Activated CD8-positive, alpha-beta memory T cell treated with anti-CD3 and anti-CD28 coated beads, Interleukin-2, amount 10 ng/mL, durations not matched to agents 7 days and 5 days (primary cell): ENCODE results near the gene TTBK2. TPM values are rescaled to one million over a fixed set of nuclear protein-coding genes. Genes with fewer than 3 reads are reported as not detected.
"Not testable (repeated sequence)": the region's sequence is repeated elsewhere in the genome, so short reads cannot be mapped to it uniquely, and the experiment has no call there.

Experiments used
- ATAC-seq: fragments of 150-1000 bp; cut with Tn5 transposase; one replicate; pipeline ENCODE4 v1.10.0; 2021; ENCODE audit warnings: moderate library complexity
- CTCF ChIA-PET: fragments of 350-600 bp; sonication (Branson Sonifier 250); formaldehyde crosslinking; loops from one replicate; lab custom pipeline; 2021; ENCODE audit warnings: antibody characterized with exemption; lab: Charles Lee
- DNase-seq: peaks from one replicate; pipeline ENCODE4 v3.0.0-alpha.2; 2020
- H3K27ac Mint-ChIP-seq: one replicate; pipeline ENCODE4 v1.8.0; 2021; ENCODE audit warnings: mild to moderate bottlenecking, mixed read lengths
- H3K27me3 Mint-ChIP-seq: one replicate; pipeline ENCODE4 v1.8.0; 2021; ENCODE audit warnings: mixed read lengths
- H3K36me3 Mint-ChIP-seq: one replicate; pipeline ENCODE4 v1.8.0; 2021; ENCODE audit warnings: mild to moderate bottlenecking, mixed read lengths
- H3K4me1 Mint-ChIP-seq: one replicate; pipeline ENCODE4 v1.8.0; 2021; ENCODE audit warnings: mixed read lengths
- H3K4me3 Mint-ChIP-seq: one replicate; pipeline ENCODE4 v1.8.0; 2021; ENCODE audit warnings: mild to moderate bottlenecking, moderate library complexity, mixed read lengths
- H3K9me3 Mint-ChIP-seq: one replicate; pipeline ENCODE4 v1.8.0; 2022; ENCODE audit warnings: low read depth, mixed read lengths
- total RNA-seq, 2 experiments: library from RNA; stranded (reverse); gene quantifications; one replicate each; pipeline ENCODE4 v1.2.3, GENCODE V29; 2021

Gene TTBK2
- total RNA-seq, 2 experiments from 2014 or later, result 12.9 to 20.0 TPM

DNA sequence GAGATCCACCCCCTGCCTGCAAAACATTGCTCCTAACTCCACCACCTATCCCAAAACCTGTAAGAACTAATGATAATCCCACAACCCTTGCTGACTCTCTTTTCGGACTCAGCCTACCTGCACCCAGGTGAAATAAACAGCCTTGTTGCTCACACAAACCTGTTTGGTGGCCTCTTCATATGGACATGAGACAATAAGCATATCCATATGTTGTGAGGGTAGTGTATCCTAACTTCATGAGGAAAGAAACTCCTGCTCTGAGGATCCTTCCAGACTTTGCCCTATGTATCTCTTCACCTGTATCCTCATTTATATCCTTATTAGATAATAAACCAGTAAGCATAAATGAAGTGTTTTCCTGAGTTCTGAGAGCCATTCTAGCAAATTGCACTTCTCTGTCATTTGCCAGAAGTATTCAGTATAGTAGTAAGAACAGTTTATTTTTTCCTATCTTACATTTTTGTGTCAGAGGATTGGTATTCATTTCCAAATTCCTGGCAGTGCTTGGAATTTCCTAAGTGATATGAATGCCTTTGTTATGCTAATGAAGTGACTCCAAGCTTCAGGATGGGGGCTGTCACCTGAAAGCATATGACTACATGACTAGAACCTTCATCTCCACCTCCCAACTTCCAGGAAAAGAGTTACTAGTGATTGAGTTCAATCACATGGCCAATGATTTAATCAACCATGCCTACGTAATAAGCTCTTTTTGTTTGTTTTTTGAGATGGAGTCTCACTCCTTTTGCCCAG is 30.2 kb downstream of the TTBK2 start:
- peaks cover 5% of the 10 kb centered on the region for H3K9me3 Mint-ChIP-seq
- no peaks in the 10 kb centered on the region for H3K4me1 Mint-ChIP-seq
- H3K27me3 Mint-ChIP-seq, result no peaks in the 10 kb centered on the region
- peaks cover 12% of the 10 kb centered on the region for H3K36me3 Mint-ChIP-seq
- no peak overlapping the region for H3K4me3 Mint-ChIP-seq
- CTCF ChIA-PET, result no interaction called here
- DNase-seq, result no peak
- ATAC-seq, result no peak
- H3K27ac Mint-ChIP-seq, result no peak overlapping the region

DNA sequence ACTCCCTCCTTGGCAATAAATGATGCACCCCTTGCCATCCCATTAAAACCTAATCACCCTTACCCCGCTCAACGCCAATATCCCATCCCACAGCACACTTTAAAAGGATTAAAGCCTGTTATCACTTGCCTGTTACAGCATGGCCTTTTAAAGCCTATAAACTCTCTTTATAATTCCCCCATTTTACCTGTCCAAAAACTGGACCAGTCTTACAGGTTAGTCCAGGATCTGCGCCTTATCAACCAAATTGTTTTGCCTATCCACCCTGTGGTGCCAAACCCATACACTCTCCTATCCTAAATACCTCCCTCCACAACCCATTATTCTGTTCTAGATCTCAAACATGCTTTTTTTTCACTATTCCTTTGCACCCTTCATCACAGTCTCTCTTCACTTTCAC is 33.2 kb downstream of the TTBK2 start:
- H3K36me3 Mint-ChIP-seq, H3K4me1 Mint-ChIP-seq, H3K27me3 Mint-ChIP-seq, DNase-seq, CTCF ChIA-PET, H3K27ac Mint-ChIP-seq, ATAC-seq, H3K9me3 Mint-ChIP-seq, H3K4me3 Mint-ChIP-seq: not testable (repeated sequence)

DNA sequence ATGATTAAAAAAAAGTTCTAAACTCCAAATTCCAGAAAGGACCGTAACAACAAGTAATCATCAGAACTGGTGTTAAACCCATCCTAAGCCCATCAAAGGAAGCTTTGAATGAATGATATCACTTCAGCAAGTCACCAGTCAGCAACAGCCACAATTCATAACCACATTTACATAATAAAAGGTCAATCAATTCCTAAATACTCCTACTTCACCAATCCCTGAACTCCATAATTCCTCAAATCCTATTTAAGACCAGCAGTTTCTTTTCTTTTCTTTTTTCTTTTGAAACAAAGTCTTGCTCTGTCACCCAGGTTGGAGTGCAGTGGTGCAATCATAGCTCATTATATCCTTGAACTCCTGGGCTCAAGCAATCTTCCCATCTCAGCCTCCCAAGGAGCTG is 40.5 kb downstream of the TTBK2 start:
- ATAC-seq (no peak), DNase-seq (no peak)
- Mint-ChIP-seq H3K9me3 (no peaks in the 10 kb centered on the region), H3K27me3 (no peaks in the 10 kb centered on the region), H3K27ac (no peak overlapping the region), H3K4me3 (no peak overlapping the region), H3K4me1 (no peaks in the 10 kb centered on the region), H3K36me3 (peaks cover 4% of the 10 kb centered on the region)
- CTCF ChIA-PET, result no interaction called here

DNA sequence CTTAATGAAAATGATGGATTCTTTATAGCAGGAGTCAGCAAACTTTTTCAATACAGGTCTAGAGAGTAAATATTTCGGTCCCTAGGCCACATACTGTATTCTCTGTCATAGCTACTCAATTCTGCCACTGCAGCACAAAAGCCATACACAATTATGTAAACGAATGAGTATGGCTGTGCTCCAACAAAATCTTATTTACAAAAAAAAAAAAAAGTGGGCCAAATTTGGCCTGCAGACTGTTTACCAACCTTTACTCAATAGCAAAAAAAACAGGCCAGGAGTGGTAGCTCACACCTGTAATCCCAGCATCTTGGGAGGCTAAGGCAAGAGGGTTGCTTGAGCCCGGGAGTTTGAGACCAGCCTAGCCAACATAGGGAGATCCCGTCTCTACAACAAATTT is 41.1 kb downstream of the TTBK2 start:
- H3K9me3 Mint-ChIP-seq, result no peaks in the 10 kb centered on the region
- H3K27ac Mint-ChIP-seq, result no peak overlapping the region
- no peaks in the 10 kb centered on the region for H3K4me1 Mint-ChIP-seq
- no peaks in the 10 kb centered on the region for H3K27me3 Mint-ChIP-seq
- H3K4me3 Mint-ChIP-seq, result no peak overlapping the region
- CTCF ChIA-PET, result no interaction called here
- DNase-seq (no peak), ATAC-seq (no peak)
- H3K36me3 Mint-ChIP-seq, result peaks cover 4% of the 10 kb centered on the region

DNA sequence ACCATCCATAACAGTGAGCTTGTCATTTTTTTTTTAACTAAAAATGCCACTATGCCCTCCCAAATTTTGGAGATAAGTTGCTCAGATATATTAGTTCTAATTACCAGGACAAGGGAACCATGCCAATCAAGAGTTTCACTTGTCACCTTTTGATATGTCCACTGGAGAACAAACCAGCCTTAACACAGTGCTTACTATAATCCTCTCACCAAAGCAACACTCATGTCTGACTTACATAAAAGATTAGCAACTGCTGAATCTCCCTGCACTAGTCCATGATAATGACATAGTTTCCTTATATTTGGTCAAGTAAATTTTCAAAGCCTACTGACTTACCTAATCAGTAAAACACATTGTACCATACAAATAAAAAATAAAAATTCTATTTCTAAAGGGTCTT is 44.4 kb downstream of the TTBK2 start:
- CTCF ChIA-PET, result no interaction called here
- no peak overlapping the region for H3K27ac Mint-ChIP-seq
- H3K4me1 Mint-ChIP-seq, result no peaks in the 10 kb centered on the region
- H3K27me3 Mint-ChIP-seq, result no peaks in the 10 kb centered on the region
- H3K9me3 Mint-ChIP-seq, result no peaks in the 10 kb centered on the region
- no peak for ATAC-seq
- no peak for DNase-seq
- no peak overlapping the region for H3K4me3 Mint-ChIP-seq
- peaks cover 4% of the 10 kb centered on the region for H3K36me3 Mint-ChIP-seq

DNA sequence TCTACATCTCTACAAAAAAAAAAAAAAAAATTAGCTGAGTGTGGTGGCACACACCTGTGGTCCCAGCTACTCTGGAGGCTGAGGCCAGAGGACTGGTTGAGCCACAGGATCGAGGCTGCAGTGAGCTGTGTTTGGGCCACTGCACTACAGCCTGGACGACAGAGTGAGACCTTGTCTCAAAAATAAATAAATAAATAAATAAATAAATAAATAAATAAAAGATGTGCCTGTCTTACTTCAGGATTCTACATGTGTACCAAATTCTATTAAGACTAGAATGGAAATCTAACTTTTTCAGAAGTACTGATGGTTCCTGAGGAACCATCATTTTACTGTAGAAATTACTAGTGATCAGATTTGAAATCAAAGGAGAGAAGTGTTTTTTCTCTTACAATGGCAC is 51.9 kb downstream of the TTBK2 start:
- H3K36me3 Mint-ChIP-seq, result peaks cover 2% of the 10 kb centered on the region
- H3K4me1 Mint-ChIP-seq, result no peaks in the 10 kb centered on the region
- DNase-seq, result no peak
- CTCF ChIA-PET, result no interaction called here
- ATAC-seq, result no peak
- H3K4me3 Mint-ChIP-seq, result no peak overlapping the region
- H3K9me3 Mint-ChIP-seq, result no peaks in the 10 kb centered on the region
- H3K27me3 Mint-ChIP-seq, result no peaks in the 10 kb centered on the region
- H3K27ac Mint-ChIP-seq, result no peak overlapping the region

DNA sequence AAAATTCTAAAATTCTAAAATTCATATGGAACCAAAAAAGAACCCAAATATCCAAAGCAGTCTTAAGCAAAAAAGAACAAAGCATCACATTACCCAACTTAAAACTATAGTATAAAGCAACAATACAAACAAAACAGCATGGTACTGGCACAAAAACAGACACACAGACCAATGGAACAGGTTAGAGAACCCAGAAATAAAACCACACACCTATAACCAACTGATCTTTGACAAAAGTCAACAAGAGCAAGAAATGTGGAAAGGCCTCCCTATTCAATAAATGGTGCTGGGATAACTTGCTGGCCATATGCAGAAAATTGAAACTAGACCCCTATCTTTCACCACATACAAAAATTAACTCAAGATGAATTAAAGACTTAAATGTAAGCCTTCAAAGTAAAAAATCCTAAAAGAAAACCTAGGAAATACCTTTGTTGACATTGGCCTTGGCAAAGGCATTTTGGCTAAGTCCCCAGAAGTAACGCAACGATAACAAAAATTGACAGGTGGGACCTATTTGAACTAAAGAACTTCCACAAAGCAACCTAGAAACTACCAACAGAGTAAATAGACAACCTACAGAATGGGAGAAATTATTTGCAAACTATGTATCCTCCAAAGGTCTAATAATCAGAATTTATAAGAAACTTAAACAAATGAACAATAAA is 56.9 kb downstream of the TTBK2 start:
- Mint-ChIP-seq H3K9me3 (no peaks in the 10 kb centered on the region), H3K36me3 (peaks cover 19% of the 10 kb centered on the region), H3K27me3 (no peaks in the 10 kb centered on the region), H3K27ac (no peak overlapping the region), H3K4me3 (no peak overlapping the region), H3K4me1 (peaks cover 2% of the 10 kb centered on the region)
- ATAC-seq (no peak), DNase-seq (no peak)
- CTCF ChIA-PET, result interaction anchor here (0.6 kb wide), 1 partner anchor 465 kb away, joined by 3 read pairs; no protein-coding TSS in a partner anchor

DNA sequence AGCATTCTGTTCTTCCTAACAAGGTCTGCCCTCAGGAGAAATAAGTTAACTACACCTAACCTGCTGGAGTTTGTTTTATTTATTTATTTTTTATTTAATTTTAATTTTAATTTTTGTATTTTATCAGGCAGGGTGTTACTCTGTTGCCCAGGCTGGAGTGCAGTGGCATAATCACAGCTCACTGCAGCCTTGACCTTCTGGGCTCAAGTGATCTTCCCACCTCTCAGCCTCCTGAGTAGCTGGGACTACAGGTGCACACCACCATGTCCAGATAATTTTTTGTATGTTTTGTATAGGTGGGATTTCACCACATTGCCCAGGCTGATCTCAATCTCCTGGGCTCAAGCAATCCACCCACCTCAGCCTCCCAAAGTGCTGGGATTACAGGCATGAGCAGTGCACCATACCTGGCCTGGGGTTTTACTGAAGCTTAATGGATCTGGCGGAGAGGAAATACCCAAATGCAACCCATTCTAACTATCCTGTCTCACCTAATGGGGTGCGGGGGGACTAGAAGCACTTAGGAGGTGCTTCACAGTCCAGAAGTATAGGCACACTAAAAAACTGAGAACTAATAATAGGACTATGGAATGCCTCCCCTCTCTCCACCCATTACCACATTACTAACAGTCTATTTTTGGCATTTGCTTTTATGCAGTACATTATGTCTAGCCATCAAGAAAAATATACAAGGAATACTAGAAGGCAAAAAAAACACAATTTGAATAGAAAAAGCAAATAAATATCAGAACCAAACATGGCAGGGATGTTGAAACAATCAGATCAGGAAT is 61.4 kb downstream of the TTBK2 start:
- H3K36me3 Mint-ChIP-seq, result peaks cover 24% of the 10 kb centered on the region
- no peak overlapping the region for H3K4me3 Mint-ChIP-seq
- ATAC-seq (no peak), DNase-seq (no peak)
- H3K4me1 Mint-ChIP-seq, result peaks cover 2% of the 10 kb centered on the region
- no peak overlapping the region for H3K27ac Mint-ChIP-seq
- H3K9me3 Mint-ChIP-seq, result no peaks in the 10 kb centered on the region
- no peaks in the 10 kb centered on the region for H3K27me3 Mint-ChIP-seq
- CTCF ChIA-PET, result no interaction called here

DNA sequence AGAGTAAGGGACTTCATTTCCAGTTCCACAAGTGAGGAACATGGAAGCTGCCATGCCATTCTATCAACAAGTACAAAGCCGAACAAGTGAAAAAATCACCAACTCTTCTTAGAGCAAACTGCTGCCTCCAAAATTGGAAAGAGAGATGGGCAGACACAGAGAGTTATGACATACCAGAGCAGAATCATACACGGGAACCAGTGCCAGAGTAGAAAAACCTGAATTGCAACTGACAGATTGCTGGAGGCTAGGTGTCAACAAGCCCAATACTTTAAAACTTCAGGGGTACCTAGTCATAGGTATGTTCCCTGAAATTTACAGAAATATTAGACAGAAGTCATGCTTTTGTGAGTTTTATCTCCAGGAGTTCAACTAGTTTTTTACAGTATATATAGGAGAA is 62.0 kb downstream of the TTBK2 start:
- Mint-ChIP-seq H3K4me3 (no peak overlapping the region), H3K27ac (no peak overlapping the region), H3K36me3 (peaks cover 24% of the 10 kb centered on the region), H3K9me3 (no peaks in the 10 kb centered on the region), H3K4me1 (peaks cover 2% of the 10 kb centered on the region), H3K27me3 (no peaks in the 10 kb centered on the region)
- DNase-seq (no peak), ATAC-seq (no peak)
- CTCF ChIA-PET, result no interaction called here

DNA sequence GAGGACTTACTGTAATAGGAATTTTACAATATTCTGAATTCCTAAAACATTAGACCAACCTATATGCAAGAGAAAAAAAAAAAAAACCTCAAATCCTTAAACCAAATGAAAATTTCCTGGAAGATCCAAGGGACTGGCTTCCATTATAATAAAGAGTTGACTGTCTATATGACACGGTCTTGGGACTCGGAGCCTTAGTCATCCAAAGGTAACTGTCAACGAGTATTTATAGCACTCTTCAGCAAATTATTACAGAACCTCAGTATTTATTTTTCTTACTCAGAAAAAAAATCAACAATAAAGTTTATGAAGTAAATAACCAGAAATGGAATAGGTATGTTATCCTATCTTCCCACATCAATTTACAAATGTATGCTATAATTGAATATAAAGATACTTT is 66.0 kb downstream of the TTBK2 start:
- CTCF ChIA-PET, result no interaction called here
- peaks cover 7% of the 10 kb centered on the region for H3K36me3 Mint-ChIP-seq
- H3K27ac Mint-ChIP-seq, result no peak overlapping the region
- no peaks in the 10 kb centered on the region for H3K4me1 Mint-ChIP-seq
- DNase-seq (no peak), ATAC-seq (no peak)
- no peaks in the 10 kb centered on the region for H3K27me3 Mint-ChIP-seq
- H3K9me3 Mint-ChIP-seq, result no peaks in the 10 kb centered on the region
- no peak overlapping the region for H3K4me3 Mint-ChIP-seq

DNA sequence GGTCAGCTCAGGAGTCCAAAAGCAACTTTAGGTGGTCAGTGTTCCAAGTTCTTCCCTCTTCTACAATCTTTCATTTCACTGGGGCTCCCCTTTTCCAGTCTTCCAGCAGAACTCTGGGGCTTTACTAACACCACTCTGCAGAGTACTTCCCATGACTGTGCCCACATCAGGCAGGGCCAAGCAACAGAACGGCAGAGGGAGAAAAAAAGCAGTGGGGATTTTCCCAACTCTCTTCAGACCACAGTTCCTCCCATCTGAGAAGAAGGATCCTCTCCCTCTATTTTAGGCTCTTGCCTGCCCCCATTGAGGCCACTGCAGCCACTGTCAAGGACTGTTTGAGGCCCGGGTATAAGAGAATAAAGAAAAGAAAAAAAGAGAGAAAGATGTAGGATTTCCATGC is 70.7 kb downstream of the TTBK2 start:
- H3K4me1 Mint-ChIP-seq, result no peaks in the 10 kb centered on the region
- no peak overlapping the region for H3K27ac Mint-ChIP-seq
- CTCF ChIA-PET, result no interaction called here
- no peak for ATAC-seq
- H3K36me3 Mint-ChIP-seq, result no peaks in the 10 kb centered on the region
- no peak for DNase-seq
- H3K27me3 Mint-ChIP-seq, result no peaks in the 10 kb centered on the region
- H3K9me3 Mint-ChIP-seq, result no peaks in the 10 kb centered on the region
- no peak overlapping the region for H3K4me3 Mint-ChIP-seq

DNA sequence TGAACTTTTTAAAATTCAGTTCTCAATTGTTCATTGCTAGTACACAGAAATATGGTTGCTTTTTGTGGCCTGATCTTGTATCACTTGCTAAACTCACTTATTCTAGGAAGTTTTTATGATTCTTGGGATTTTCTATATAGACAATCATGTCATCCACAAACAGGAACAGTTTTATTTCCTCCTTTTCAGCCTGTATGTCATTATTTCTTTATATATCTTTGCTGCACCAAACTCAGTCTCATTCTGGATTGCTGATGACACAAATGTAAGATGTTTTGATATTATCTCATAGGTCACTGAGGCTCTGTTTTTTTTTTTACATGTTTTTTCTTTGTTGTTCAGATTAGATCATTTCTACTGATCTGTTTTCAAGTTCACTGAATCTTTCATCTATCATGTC is 71.7 kb downstream of the TTBK2 start:
- CTCF ChIA-PET, result no interaction called here
- no peak overlapping the region for H3K4me3 Mint-ChIP-seq
- H3K27ac Mint-ChIP-seq, result no peak overlapping the region
- no peaks in the 10 kb centered on the region for H3K9me3 Mint-ChIP-seq
- H3K27me3 Mint-ChIP-seq, result no peaks in the 10 kb centered on the region
- H3K36me3 Mint-ChIP-seq, result peaks cover under 1% of the 10 kb centered on the region
- ATAC-seq (no peak), DNase-seq (no peak)
- H3K4me1 Mint-ChIP-seq, result no peaks in the 10 kb centered on the region

DNA sequence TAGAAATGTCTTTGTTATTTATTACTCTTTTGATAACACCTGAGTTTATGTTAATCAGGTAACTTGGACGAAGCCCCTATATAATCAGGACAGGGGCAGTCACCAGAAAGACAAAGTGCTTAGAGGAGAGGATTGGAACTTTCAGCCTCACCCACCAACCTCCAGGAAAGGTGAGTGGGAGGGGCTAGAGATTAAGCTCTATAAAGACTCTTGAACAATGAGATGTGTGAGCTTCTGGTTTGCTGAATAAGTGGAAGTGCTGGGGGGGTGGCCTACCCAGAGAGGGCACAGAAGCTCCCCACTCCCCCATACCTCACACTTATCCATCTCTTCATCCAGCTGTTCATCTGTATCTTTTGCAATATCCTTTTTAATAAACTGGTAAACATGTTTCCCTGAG is 73.9 kb downstream of the TTBK2 start:
- CTCF ChIA-PET, result no interaction called here
- peaks cover 3% of the 10 kb centered on the region for H3K36me3 Mint-ChIP-seq
- no peaks in the 10 kb centered on the region for H3K4me1 Mint-ChIP-seq
- no peaks in the 10 kb centered on the region for H3K27me3 Mint-ChIP-seq
- DNase-seq, result no peak
- no peak for ATAC-seq
- no peak overlapping the region for H3K4me3 Mint-ChIP-seq
- H3K27ac Mint-ChIP-seq, result no peak overlapping the region
- H3K9me3 Mint-ChIP-seq, result no peaks in the 10 kb centered on the region

DNA sequence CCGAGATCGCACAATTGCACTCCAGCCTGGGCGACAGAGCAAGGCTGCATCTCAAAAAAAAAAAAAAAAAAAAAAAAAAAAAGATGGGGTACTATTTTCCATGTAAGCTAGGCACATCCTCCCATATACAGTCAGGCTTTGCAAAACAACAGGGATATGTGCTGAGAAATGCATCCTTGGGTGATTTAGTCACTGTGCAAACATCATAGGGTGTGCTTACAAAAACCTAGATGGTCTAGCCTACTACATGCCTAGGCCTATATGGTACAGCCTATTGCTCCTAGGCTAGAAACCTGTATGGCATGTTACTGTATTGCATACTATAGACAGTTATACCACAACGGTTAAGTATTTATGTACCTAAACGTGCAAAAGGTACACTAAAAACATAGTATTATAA is 75.0 kb downstream of the TTBK2 start:
- ATAC-seq, result no peak
- H3K4me1 Mint-ChIP-seq, result no peaks in the 10 kb centered on the region
- CTCF ChIA-PET, result no interaction called here
- DNase-seq, result no peak
- no peak overlapping the region for H3K27ac Mint-ChIP-seq
- no peak overlapping the region for H3K4me3 Mint-ChIP-seq
- peaks cover 3% of the 10 kb centered on the region for H3K36me3 Mint-ChIP-seq
- no peaks in the 10 kb centered on the region for H3K9me3 Mint-ChIP-seq
- H3K27me3 Mint-ChIP-seq, result no peaks in the 10 kb centered on the region
